ENCODE data around the gene LAMTOR5. TPM values are rescaled to one million over a fixed set of nuclear protein-coding genes. Genes with fewer than 3 reads are reported as not detected.
"Not testable (repeated sequence)": the region's sequence is repeated elsewhere in the genome, so short reads cannot be mapped to it uniquely, and the experiment has no call there.

LAMTOR5 gene
- total RNA-seq, 1 experiment from 2014 or later, result 144 TPM

GRCh38 chr1:110438893-110439292, 31.4 kb upstream of the LAMTOR5 start:
- no peak for TF ChIP-seq EZH2 (IDR thresholded peaks at IDR 0.05; ENCODE audit: borderline replicate concordance, low read depth, low read length, poor library complexity, severe bottlenecking)
- TF ChIP-seq CTCF (conservative IDR thresholded peaks at IDR 0.05; ENCODE audit: low read depth, low read length), result no peak
- Histone ChIP-seq H3K4me3 (ENCODE audit: low read depth, low read length, poor library complexity, severe bottlenecking) (no peak overlapping the region), H3K36me3 (ENCODE audit: insufficient read depth, low read length, poor library complexity, severe bottlenecking) (no peaks in the 10 kb centered on the region), H3K4me1 (ENCODE audit: insufficient read depth, low read length, poor library complexity, severe bottlenecking) (no peaks in the 10 kb centered on the region), H3K9me3 (ENCODE audit: low read depth, low read length, poor library complexity, severe bottlenecking) (no peaks in the 10 kb centered on the region), H3K27me3 (replicated peaks; ENCODE audit: insufficient read depth, low read depth, low read length, poor library complexity) (peaks cover 67% of the 10 kb centered on the region), H3K27ac (ENCODE audit: low read depth, low read length, poor library complexity, severe bottlenecking) (no peak overlapping the region)
- POLR2A ChIA-PET (ENCODE audit: low non-redundant PET), result no interaction called here
- intact Hi-C loops (cut with micrococcal nuclease; ENCODE audit: unreplicated experiment), result no loop called here
- no peak for DNase-seq (ENCODE audit: low spot score)
- CTCF ChIA-PET, result no interaction called here
- no TSS peak for BruUV-seq (replicated peaks)

GRCh38 chr1:110437645-110438299, 30.3 kb upstream of the LAMTOR5 start:
- H3K4me3 ChIP-seq (ENCODE audit: low read depth, low read length, poor library complexity, severe bottlenecking); H3K36me3 ChIP-seq (ENCODE audit: insufficient read depth, low read length, poor library complexity, severe bottlenecking); H3K4me1 ChIP-seq (ENCODE audit: insufficient read depth, low read length, poor library complexity, severe bottlenecking); intact Hi-C loops (cut with micrococcal nuclease; ENCODE audit: unreplicated experiment); H3K27ac ChIP-seq (ENCODE audit: low read depth, low read length, poor library complexity, severe bottlenecking); DNase-seq (ENCODE audit: low spot score); POLR2A ChIA-PET (ENCODE audit: low non-redundant PET); CTCF ChIA-PET; BruUV-seq (replicated peaks); H3K9me3 ChIP-seq (ENCODE audit: low read depth, low read length, poor library complexity, severe bottlenecking): not testable (repeated sequence)
- H3K27me3 ChIP-seq (replicated peaks; ENCODE audit: insufficient read depth, low read depth, low read length, poor library complexity), result peaks cover 66% of the 10 kb centered on the region

- Histone ChIP-seq H3K9me3 (ENCODE audit: low read depth, low read length, poor library complexity, severe bottlenecking) (no peaks in the 10 kb centered on the region), H3K4me3 (ENCODE audit: low read depth, low read length, poor library complexity, severe bottlenecking) (no peak overlapping the region), H3K27me3 (replicated peaks; ENCODE audit: insufficient read depth, low read depth, low read length, poor library complexity) (peaks cover 62% of the 10 kb centered on the region), H3K4me1 (ENCODE audit: insufficient read depth, low read length, poor library complexity, severe bottlenecking) (no peaks in the 10 kb centered on the region), H3K36me3 (ENCODE audit: insufficient read depth, low read length, poor library complexity, severe bottlenecking) (no peaks in the 10 kb centered on the region), H3K27ac (ENCODE audit: low read depth, low read length, poor library complexity, severe bottlenecking) (no peak overlapping the region)
- no peak for TF ChIP-seq CTCF (conservative IDR thresholded peaks at IDR 0.05; ENCODE audit: low read depth, low read length)
- TF ChIP-seq EZH2 (IDR thresholded peaks at IDR 0.05; ENCODE audit: borderline replicate concordance, low read depth, low read length, poor library complexity, severe bottlenecking), result no peak
- BruUV-seq (replicated peaks), result no TSS peak
- DNase-seq (ENCODE audit: low spot score), result no peak
- ChIA-PET CTCF (no interaction called here), POLR2A (ENCODE audit: low non-redundant PET) (no interaction called here)
- intact Hi-C loops (cut with micrococcal nuclease; ENCODE audit: unreplicated experiment), result no loop called here
Observed at GRCh38 chr1:110436635-110437034, 29.1 kb upstream of the LAMTOR5 start.

- intact Hi-C loops (cut with micrococcal nuclease; ENCODE audit: unreplicated experiment), result no loop called here
- TF ChIP-seq CTCF (conservative IDR thresholded peaks at IDR 0.05; ENCODE audit: low read depth, low read length) (no peak), EZH2 (IDR thresholded peaks at IDR 0.05; ENCODE audit: borderline replicate concordance, low read depth, low read length, poor library complexity, severe bottlenecking) (no peak)
- H3K4me1 ChIP-seq (ENCODE audit: insufficient read depth, low read length, poor library complexity, severe bottlenecking), result no peaks in the 10 kb centered on the region
- H3K36me3 ChIP-seq (ENCODE audit: insufficient read depth, low read length, poor library complexity, severe bottlenecking), result no peaks in the 10 kb centered on the region
- ChIA-PET CTCF (interaction anchor here (1.3 kb wide), 1 partner anchor 25 kb away, joined by 5 read pairs; no protein-coding TSS in a partner anchor), POLR2A (ENCODE audit: low non-redundant PET) (interaction anchor here (0.5 kb wide), 1 partner anchor 17 kb away, joined by 4 read pairs; no protein-coding TSS in a partner anchor)
- H3K27me3 ChIP-seq (replicated peaks; ENCODE audit: insufficient read depth, low read depth, low read length, poor library complexity), result peaks cover 72% of the 10 kb centered on the region
- BruUV-seq (replicated peaks), result no TSS peak
- no peak for DNase-seq (ENCODE audit: low spot score)
- H3K27ac ChIP-seq (ENCODE audit: low read depth, low read length, poor library complexity, severe bottlenecking), result no peak overlapping the region
- H3K9me3 ChIP-seq (ENCODE audit: low read depth, low read length, poor library complexity, severe bottlenecking), result no peaks in the 10 kb centered on the region
- H3K4me3 ChIP-seq (ENCODE audit: low read depth, low read length, poor library complexity, severe bottlenecking), result no peak overlapping the region
Observed at GRCh38 chr1:110434946-110435345, 27.5 kb upstream of the LAMTOR5 start.

All from A673 (cell line).